CD4-positive, alpha-beta T cell treated with Interleukin-2 at 100 ng/mL for 4 hours (primary cell): Measurements from ENCODE around the gene SLC16A10.
"Not testable (repeated sequence)": the region's sequence is repeated elsewhere in the genome, so short reads cannot be mapped to it uniquely, and the experiment has no call there.

Experiments
- DNase-seq: peaks from one replicate; pipeline ENCODE4 v3.0.0-alpha.2; 2020; ENCODE audit warnings: low spot score

Gene SLC16A10

GRCh38 chr6:111187874-111188273 is 100.6 kb downstream of the SLC16A10 start:
- no peak for DNase-seq

- not testable (repeated sequence) for DNase-seq
Observed at GRCh38 chr6:111189666-111190210, 102.4 kb downstream of the SLC16A10 start.

- DNase-seq = no peak
Observed at GRCh38 chr6:111190637-111191036, 103.3 kb downstream of the SLC16A10 start.

- not testable (repeated sequence) for DNase-seq
Observed at GRCh38 chr6:111191136-111191535, 103.8 kb downstream of the SLC16A10 start.

- DNase-seq = no peak
Observed at GRCh38 chr6:111192911-111193555, 105.7 kb downstream of the SLC16A10 start.

- DNase-seq = no peak
Observed at GRCh38 chr6:111195656-111196055, 108.4 kb downstream of the SLC16A10 start.

- no peak for DNase-seq
Observed at GRCh38 chr6:111198841-111199240, 111.5 kb downstream of the SLC16A10 start.

GRCh38 chr6:111199935-111200334 is 112.6 kb downstream of the SLC16A10 start:
- no peak for DNase-seq

GRCh38 chr6:111200350-111201243 is 113.3 kb downstream of the SLC16A10 start:
- no peak for DNase-seq

- no peak for DNase-seq
Observed at GRCh38 chr6:111201244-111201554, 113.9 kb downstream of the SLC16A10 start.

- DNase-seq = no peak
Observed at GRCh38 chr6:111201764-111202163, 114.5 kb downstream of the SLC16A10 start.

GRCh38 chr6:111203539-111203938 is 116.2 kb downstream of the SLC16A10 start:
- DNase-seq = not testable (repeated sequence)

GRCh38 chr6:111204305-111204704 is 117.0 kb downstream of the SLC16A10 start:
- no peak for DNase-seq

- no peak for DNase-seq
Observed at GRCh38 chr6:111204881-111205280, 117.6 kb downstream of the SLC16A10 start.

- no peak for DNase-seq
Observed at GRCh38 chr6:111205502-111205901, 118.2 kb downstream of the SLC16A10 start.

- no peak for DNase-seq
Observed at GRCh38 chr6:111207141-111207858, 120.0 kb downstream of the SLC16A10 start.

GRCh38 chr6:111208933-111209332 is 121.6 kb downstream of the SLC16A10 start:
- no peak for DNase-seq

- DNase-seq = peak; percentile 67
Observed at GRCh38 chr6:111210194-111210728, 123.0 kb downstream of the SLC16A10 start.

- DNase-seq = no peak
Observed at GRCh38 chr6:111211411-111212030, 124.2 kb downstream of the SLC16A10 start.

- no peak for DNase-seq
Observed at GRCh38 chr6:111212625-111213024, 125.3 kb downstream of the SLC16A10 start.

- DNase-seq = no peak
Observed at GRCh38 chr6:111215131-111215530, 127.8 kb downstream of the SLC16A10 start.

GRCh38 chr6:111219785-111220184 is 132.5 kb downstream of the SLC16A10 start:
- no peak for DNase-seq
